Spleen (tissue), 7 donors: ENCODE data around the gene ZNF860.

ENCODE experiments used
- POLR2A ChIP-seq, 3 donors: fragments of 450-650 bp; IDR thresholded peaks; one replicate each; pipeline ENCODE4 v1.5.1; 2017; ENCODE audit warnings: antibody characterized with exemption in 3 of 3, mild to moderate bottlenecking in 1 of 3
- TF ChIP-seq, protein P1 (sequence below), 11 experiments: fragments of 200-600 bp in 7 of 11; fragments of 450-650 bp in 4 of 11; sonication (generic) in 4 of 11; IDR thresholded peaks in 8 of 11; conservative IDR thresholded peaks in 3 of 11; 1 replicate in 7 of 11; 2 replicates in 4 of 11; pipeline versions ENCODE4 v1.4.0 to v1.8.0; 2016 to 2021; ENCODE audit warnings: antibody characterized with exemption in 11 of 11, inconsistent platforms in 4 of 11, mild to moderate bottlenecking in 1 of 11
- donor health status: DM: no; HTN: no; CAD: no; lungs with moderate emphysema.
- donor health status: DM: no; HTN: no; CAD: no.
- donor health status: DM: no; HTN: no; CAD: no.

DNA sequence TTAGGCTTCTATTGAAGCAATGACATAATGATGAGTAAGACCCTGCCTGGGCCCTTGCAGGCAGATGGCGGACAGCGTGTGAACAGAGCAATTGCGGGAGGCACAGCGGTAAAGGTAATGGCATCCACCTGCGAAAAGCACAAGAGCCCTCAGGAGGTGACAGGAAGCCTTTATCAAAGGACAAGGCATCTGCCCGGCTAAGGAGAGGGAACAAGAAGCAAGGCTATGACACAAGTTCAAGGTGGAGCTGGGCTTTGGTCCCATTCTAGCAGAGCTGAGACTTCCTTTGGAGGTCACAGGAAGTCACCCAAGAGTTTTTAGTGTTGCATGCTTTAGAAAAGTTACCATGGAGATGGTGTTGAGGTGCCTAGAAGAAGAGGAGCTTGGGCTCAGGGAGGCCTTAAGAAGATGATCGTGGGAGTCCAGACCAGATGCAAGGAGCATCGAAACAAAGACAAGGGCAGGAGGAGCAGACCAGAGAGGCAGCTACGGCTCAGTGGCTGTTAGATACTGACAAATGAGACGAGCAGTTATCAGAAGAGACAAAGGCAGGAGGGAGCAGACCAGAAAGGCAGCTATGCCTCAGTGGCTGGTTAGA is 35.0 kb upstream of the ZNF860 start:
- TF ChIP-seq, protein P1, sequence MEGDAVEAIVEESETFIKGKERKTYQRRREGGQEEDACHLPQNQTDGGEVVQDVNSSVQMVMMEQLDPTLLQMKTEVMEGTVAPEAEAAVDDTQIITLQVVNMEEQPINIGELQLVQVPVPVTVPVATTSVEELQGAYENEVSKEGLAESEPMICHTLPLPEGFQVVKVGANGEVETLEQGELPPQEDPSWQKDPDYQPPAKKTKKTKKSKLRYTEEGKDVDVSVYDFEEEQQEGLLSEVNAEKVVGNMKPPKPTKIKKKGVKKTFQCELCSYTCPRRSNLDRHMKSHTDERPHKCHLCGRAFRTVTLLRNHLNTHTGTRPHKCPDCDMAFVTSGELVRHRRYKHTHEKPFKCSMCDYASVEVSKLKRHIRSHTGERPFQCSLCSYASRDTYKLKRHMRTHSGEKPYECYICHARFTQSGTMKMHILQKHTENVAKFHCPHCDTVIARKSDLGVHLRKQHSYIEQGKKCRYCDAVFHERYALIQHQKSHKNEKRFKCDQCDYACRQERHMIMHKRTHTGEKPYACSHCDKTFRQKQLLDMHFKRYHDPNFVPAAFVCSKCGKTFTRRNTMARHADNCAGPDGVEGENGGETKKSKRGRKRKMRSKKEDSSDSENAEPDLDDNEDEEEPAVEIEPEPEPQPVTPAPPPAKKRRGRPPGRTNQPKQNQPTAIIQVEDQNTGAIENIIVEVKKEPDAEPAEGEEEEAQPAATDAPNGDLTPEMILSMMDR (IDR thresholded peaks at IDR 0.05 in 8 of 11, conservative IDR thresholded peaks at IDR 0.05 in 3 of 11), result no peak
- TF ChIP-seq POLR2A (IDR thresholded peaks at IDR 0.05), result no peak
